22Rv1 (cell line): ENCODE results near the gene ADGRL3.

ENCODE experiments used
- ZFX ChIP-seq: fragments of 450-650 bp; IDR thresholded peaks from 2 replicates; pipeline ENCODE4 v1.6.1; 2017; ENCODE audit warnings: antibody characterized with exemption, borderline replicate concordance
- TF ChIP-seq, protein P1 (sequence below): fragments of 450-650 bp; IDR thresholded peaks from 2 replicates; pipeline ENCODE4 v1.5.1; 2017; ENCODE audit warnings: mild to moderate bottlenecking

DNA sequence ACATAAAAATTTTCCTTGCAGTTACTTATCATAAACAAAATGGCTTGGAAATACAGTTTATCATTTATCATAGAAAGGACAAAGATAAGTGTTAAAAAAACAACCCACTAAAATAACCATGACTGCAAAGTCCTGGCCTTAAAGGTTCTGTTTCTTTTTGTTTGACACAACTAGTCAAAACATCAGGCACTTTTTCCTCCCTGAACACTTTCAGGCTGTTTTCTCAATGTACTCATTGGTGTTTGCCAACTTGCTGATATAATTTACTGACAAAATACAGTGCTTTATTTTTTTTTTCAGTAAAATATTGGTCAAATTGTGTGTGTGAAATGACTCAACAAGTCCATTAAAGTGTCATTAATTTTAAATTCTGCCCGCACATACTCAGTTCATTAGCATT is 156.6 kb downstream of the ADGRL3 start:
- TF ChIP-seq, protein P1, sequence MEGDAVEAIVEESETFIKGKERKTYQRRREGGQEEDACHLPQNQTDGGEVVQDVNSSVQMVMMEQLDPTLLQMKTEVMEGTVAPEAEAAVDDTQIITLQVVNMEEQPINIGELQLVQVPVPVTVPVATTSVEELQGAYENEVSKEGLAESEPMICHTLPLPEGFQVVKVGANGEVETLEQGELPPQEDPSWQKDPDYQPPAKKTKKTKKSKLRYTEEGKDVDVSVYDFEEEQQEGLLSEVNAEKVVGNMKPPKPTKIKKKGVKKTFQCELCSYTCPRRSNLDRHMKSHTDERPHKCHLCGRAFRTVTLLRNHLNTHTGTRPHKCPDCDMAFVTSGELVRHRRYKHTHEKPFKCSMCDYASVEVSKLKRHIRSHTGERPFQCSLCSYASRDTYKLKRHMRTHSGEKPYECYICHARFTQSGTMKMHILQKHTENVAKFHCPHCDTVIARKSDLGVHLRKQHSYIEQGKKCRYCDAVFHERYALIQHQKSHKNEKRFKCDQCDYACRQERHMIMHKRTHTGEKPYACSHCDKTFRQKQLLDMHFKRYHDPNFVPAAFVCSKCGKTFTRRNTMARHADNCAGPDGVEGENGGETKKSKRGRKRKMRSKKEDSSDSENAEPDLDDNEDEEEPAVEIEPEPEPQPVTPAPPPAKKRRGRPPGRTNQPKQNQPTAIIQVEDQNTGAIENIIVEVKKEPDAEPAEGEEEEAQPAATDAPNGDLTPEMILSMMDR, result no peak
- TF ChIP-seq ZFX, result no peak
